Measurements from ENCODE around the gene TRMT112. TPM values are rescaled to one million over a fixed set of nuclear protein-coding genes. Genes with fewer than 3 reads are reported as not detected.

The TRMT112 gene
- polyA plus RNA-seq, 2 of the 4 experiments (the other 2 are of a cell fraction): 363 to 440 TPM

DNA sequence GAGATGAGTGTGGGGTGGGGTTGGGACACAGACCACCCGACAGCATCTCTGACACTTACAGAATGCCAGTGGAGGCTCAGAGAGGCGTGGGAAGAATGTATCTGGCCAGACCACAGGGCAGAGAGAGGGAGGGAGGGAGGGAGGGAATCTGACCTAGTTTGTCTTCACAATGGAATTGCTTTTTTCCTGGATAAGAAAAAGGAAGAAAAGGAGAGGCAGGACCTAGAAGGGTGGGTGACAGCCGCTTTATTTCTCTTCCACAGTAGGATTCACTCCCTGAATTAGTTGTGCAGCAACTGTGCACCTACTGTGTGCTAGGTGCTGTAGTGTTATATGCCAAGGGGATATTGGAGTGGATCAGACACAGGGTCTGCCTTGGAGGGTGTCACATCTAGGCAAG lies 22.6 kb downstream of the TRMT112 start:
- H3K4me2 ChIP-seq: no peak overlapping the region
- no peak for ATAC-seq
- POLR2A ChIA-PET: interaction anchor here (1.0 kb wide), 1 partner anchor 18 kb away, joined by 4 read pairs; no protein-coding TSS in a partner anchor
- whole genome bisulfite sequencing (ENCODE audit: missing lambda C conversion rate): 62% methylated on average over 3 of the region's 3 CpGs
- CTCF ChIA-PET: interaction anchor here (0.6 to 1.7 kb wide), 6 partner anchors 8 to 119 kb away, joined by 3 to 8 read pairs (median 4); no protein-coding TSS in a partner anchor
- no peaks in the 10 kb centered on the region for H3K9me3 ChIP-seq
- H3K4me1 ChIP-seq: peaks cover 5% of the 10 kb centered on the region; the same call in 2 of the 3 replicates
- FAIRE-seq: no peak
- no peak for TF ChIP-seq ZNF302 (CRISPR knock-in tag; IDR thresholded peaks at IDR 0.05)
- no peak for TF ChIP-seq HOXB5 (CRISPR knock-in tag; IDR thresholded peaks at IDR 0.05)
- TF ChIP-seq, protein P1, sequence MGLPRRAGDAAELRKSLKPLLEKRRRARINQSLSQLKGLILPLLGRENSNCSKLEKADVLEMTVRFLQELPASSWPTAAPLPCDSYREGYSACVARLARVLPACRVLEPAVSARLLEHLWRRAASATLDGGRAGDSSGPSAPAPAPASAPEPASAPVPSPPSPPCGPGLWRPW (IDR thresholded peaks at IDR 0.05): no peak
- TF ChIP-seq ZFP36 (IDR thresholded peaks at IDR 0.05; ENCODE audit: borderline replicate concordance, partially characterized antibody): no peak
- TF ChIP-seq, protein P2, sequence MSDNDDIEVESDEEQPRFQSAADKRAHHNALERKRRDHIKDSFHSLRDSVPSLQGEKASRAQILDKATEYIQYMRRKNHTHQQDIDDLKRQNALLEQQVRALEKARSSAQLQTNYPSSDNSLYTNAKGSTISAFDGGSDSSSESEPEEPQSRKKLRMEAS (IDR thresholded peaks at IDR 0.05): no peak
- TF ChIP-seq CEBPB (IDR thresholded peaks at IDR 0.05): no peak
- TF ChIP-seq SREBF2 (IDR thresholded peaks at IDR 0.05): no peak
- TF ChIP-seq, protein P3, sequence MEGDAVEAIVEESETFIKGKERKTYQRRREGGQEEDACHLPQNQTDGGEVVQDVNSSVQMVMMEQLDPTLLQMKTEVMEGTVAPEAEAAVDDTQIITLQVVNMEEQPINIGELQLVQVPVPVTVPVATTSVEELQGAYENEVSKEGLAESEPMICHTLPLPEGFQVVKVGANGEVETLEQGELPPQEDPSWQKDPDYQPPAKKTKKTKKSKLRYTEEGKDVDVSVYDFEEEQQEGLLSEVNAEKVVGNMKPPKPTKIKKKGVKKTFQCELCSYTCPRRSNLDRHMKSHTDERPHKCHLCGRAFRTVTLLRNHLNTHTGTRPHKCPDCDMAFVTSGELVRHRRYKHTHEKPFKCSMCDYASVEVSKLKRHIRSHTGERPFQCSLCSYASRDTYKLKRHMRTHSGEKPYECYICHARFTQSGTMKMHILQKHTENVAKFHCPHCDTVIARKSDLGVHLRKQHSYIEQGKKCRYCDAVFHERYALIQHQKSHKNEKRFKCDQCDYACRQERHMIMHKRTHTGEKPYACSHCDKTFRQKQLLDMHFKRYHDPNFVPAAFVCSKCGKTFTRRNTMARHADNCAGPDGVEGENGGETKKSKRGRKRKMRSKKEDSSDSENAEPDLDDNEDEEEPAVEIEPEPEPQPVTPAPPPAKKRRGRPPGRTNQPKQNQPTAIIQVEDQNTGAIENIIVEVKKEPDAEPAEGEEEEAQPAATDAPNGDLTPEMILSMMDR (IDR thresholded peaks at IDR 0.05): no peak
- no peak for TF ChIP-seq CBX8 (IDR thresholded peaks at IDR 0.05)
- no peak for TF ChIP-seq CHD2 (IDR thresholded peaks at IDR 0.05; ENCODE audit: low read length, partially characterized antibody)
- no peak for TF ChIP-seq HDAC2 (IDR thresholded peaks at IDR 0.05)
- no peak for TF ChIP-seq RCOR1 (IDR thresholded peaks at IDR 0.05; ENCODE audit: low read depth, low read length)
- no peak for TF ChIP-seq RARB (CRISPR knock-in tag; IDR thresholded peaks at IDR 0.05)
- TF ChIP-seq MYC (IDR thresholded peaks at IDR 0.05; ENCODE audit: borderline replicate concordance, low read length): no peak
- no peak for TF ChIP-seq FOSL2 (IDR thresholded peaks at IDR 0.05)
- TF ChIP-seq FOSL2 (CRISPR knock-in tag; IDR thresholded peaks at IDR 0.05): no peak
- no peak for TF ChIP-seq MAZ (IDR thresholded peaks at IDR 0.05; ENCODE audit: borderline replicate concordance, low read depth, low read length)
- TF ChIP-seq GATA3 (IDR thresholded peaks at IDR 0.05; ENCODE audit: borderline replicate concordance): no peak
- TF ChIP-seq BHLHE40 (IDR thresholded peaks at IDR 0.05; ENCODE audit: low read depth, low read length): no peak
- no peak for TF ChIP-seq FOXS1 (CRISPR knock-in tag; IDR thresholded peaks at IDR 0.05)
- DNase-seq (ENCODE audit: low read depth in 1 of 2, low spot score in 1 of 2): no peak
- no peak overlapping the region for H3K27ac ChIP-seq
- H3K4me3 ChIP-seq: no peak overlapping the region

DNA sequence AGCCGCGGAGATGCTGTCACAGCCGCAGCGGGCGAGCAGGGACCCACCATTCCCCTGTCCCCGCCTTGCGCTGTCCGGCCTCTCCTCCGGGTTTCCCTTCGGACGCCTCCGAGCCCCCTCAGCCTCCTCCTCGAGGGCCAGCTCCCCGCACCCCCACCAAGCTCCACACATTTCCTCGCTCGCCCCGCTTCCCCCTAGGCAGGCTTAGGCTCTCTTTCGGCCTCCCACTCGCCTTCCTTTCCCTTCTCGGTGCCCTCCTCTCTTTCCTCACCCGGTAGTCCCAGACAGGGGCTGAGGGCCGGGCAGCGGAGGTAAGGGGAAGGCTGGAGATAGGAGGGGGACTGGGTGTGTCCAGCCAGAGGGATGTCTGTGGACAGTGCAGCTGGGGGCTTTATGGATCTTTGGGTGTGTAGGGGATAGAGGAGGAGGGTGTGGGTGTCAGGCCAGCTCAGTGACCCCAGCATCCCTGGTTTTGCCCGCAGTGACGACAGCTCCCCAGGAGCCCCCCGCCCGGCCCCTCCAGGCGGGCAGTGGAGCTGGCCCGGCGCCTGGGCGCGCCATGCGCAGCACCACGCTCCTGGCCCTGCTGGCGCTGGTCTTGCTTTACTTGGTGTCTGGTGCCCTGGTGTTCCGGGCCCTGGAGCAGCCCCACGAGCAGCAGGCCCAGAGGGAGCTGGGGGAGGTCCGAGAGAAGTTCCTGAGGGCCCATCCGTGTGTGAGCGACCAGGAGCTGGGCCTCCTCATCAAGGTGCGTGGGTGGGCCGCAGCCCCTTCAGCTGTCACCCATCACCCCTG lies 24.7 kb downstream of the TRMT112 start:
- WGBS (ENCODE audit: missing lambda C conversion rate): 86% methylated on average over 34 of the region's 42 CpGs
- ChIA-PET CTCF (interaction anchor here (1.0 to 20.5 kb wide), 4 partner anchors 10 to 39 kb away, joined by 3 to 448 read pairs (median 4); partner anchors contain the start of genes CATSPERZ and ESRRA), POLR2A (no interaction called here)
- Histone ChIP-seq H3K4me3 (no peak overlapping the region), H3K4me2 (no peak overlapping the region), H3K4me1 (peaks cover 5% of the 10 kb centered on the region; the same call in 2 of the 3 replicates), H3K27ac (no peak overlapping the region), H3K9me3 (no peaks in the 10 kb centered on the region)
- no peak for TF ChIP-seq GATA3 (IDR thresholded peaks at IDR 0.05; ENCODE audit: borderline replicate concordance)
- TF ChIP-seq HDAC2 (IDR thresholded peaks at IDR 0.05): no peak
- no peak for TF ChIP-seq POLR2AphosphoS2 (conservative IDR thresholded peaks at IDR 0.05; ENCODE audit: low read length)
- no peak for TF ChIP-seq EHF (CRISPR knock-in tag; IDR thresholded peaks at IDR 0.05)
- TF ChIP-seq, protein P4, sequence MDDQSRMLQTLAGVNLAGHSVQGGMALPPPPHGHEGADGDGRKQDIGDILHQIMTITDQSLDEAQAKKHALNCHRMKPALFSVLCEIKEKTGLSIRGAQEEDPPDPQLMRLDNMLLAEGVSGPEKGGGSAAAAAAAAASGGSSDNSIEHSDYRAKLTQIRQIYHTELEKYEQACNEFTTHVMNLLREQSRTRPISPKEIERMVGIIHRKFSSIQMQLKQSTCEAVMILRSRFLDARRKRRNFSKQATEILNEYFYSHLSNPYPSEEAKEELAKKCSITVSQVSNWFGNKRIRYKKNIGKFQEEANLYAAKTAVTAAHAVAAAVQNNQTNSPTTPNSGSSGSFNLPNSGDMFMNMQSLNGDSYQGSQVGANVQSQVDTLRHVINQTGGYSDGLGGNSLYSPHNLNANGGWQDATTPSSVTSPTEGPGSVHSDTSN (IDR thresholded peaks at IDR 0.05): no peak
- TF ChIP-seq TFCP2L1 (CRISPR knock-in tag; IDR thresholded peaks at IDR 0.05): no peak
- no peak for TF ChIP-seq KDM1A (IDR thresholded peaks at IDR 0.05; ENCODE audit: low read depth)
- TF ChIP-seq ZSCAN20 (CRISPR knock-in tag; IDR thresholded peaks at IDR 0.05): no peak
- TF ChIP-seq ZC3H11A (IDR thresholded peaks at IDR 0.05): no peak
- TF ChIP-seq, protein P5, sequence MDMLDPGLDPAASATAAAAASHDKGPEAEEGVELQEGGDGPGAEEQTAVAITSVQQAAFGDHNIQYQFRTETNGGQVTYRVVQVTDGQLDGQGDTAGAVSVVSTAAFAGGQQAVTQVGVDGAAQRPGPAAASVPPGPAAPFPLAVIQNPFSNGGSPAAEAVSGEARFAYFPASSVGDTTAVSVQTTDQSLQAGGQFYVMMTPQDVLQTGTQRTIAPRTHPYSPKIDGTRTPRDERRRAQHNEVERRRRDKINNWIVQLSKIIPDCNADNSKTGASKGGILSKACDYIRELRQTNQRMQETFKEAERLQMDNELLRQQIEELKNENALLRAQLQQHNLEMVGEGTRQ (IDR thresholded peaks at IDR 0.05): no peak
- no peak for TF ChIP-seq TP53 (CRISPR knock-in tag; IDR thresholded peaks at IDR 0.05)
- TF ChIP-seq FOXS1 (CRISPR knock-in tag; IDR thresholded peaks at IDR 0.05): no peak
- no peak for TF ChIP-seq RFX5 (IDR thresholded peaks at IDR 0.05)
- FAIRE-seq (no peak), DNase-seq (ENCODE audit: low read depth in 1 of 2, low spot score in 1 of 2) (no peak), ATAC-seq (no peak)

Data from A549 (cell line).